Lung (tissue), 12 donors: Measurements from ENCODE around the gene KIAA1671. TPM values are rescaled to one million over a fixed set of nuclear protein-coding genes. Genes with fewer than 3 reads are reported as not detected.
A peak's percentile ranks its signal among the peaks of the same experiment; 100 is the strongest.

Source experiments
- ATAC-seq: fragments of 200-7000 bp; cut with Tn5 transposase; one replicate; pipeline ENCODE4 v1.9.1; 2020; ENCODE audit warnings: moderate number of reproducible peaks; ENCODE audit not compliant: insufficient read depth, low FRiP score
- DNase-seq, 3 donors: peaks; one replicate each; pipeline ENCODE4 v3.0.0-alpha.2; 2013 to 2017
- H3K27ac ChIP-seq, 2 donors: one replicate each; pipeline ENCODE4 v1.5.1; 2013; ENCODE audit warnings: mild to moderate bottlenecking in 2 of 2, moderate library complexity in 2 of 2, control low read depth in 1 of 2, inconsistent platforms in 1 of 2, low read depth in 1 of 2, low read length in 1 of 2
- H3K27me3 ChIP-seq, 3 donors: one replicate each; pipeline ENCODE4 v1.5.1; 2013; ENCODE audit warnings: low read length in 2 of 3; ENCODE audit not compliant: control insufficient read depth in 3 of 3, insufficient read depth in 3 of 3
- H3K36me3 ChIP-seq, 4 donors: one replicate each; pipeline ENCODE4 v1.5.1; 2013; ENCODE audit warnings: low read length in 4 of 4, mild to moderate bottlenecking in 1 of 4, moderate library complexity in 1 of 4; ENCODE audit not compliant: control insufficient read depth in 4 of 4, insufficient read depth in 4 of 4
- H3K4me1 ChIP-seq, 5 donors: one replicate each; pipeline ENCODE4 v1.5.1; 2013; ENCODE audit warnings: low read length in 5 of 5, mild to moderate bottlenecking in 2 of 5, moderate library complexity in 1 of 5; ENCODE audit not compliant: control insufficient read depth in 5 of 5, insufficient read depth in 5 of 5
- H3K4me3 ChIP-seq: one replicate; pipeline ENCODE4 v1.5.1; 2013; ENCODE audit warnings: mild to moderate bottlenecking, control low read depth, moderate library complexity
- H3K9ac ChIP-seq, 2 donors: one replicate each; pipeline ENCODE4 v1.5.1; 2013; ENCODE audit warnings: low read length in 2 of 2, control low read depth in 1 of 2; ENCODE audit not compliant: insufficient read depth in 1 of 2
- H3K9me3 ChIP-seq, 4 donors: one replicate each; pipeline ENCODE4 v1.5.1; 2013; ENCODE audit warnings: low read length in 3 of 4, mild to moderate bottlenecking in 1 of 4, moderate library complexity in 1 of 4; ENCODE audit not compliant: control insufficient read depth in 4 of 4, insufficient read depth in 3 of 4
- WGBS, 2 donors: extraction: QIAGEN DNeasy Blood & Tissue Kit; methylation state at CpG; one replicate each; pipeline ENCODE4 v1.1.7; 2013; 5-methylcytosine and 5-hydroxymethylcytosine counted together
- polyA plus RNA-seq, 2 donors: library from polyadenylated mRNA; stranded (reverse); fragments of 200-250 nt; gene quantifications; one replicate each; pipeline ENCODE4 v1.2.1, GENCODE V29; 2013
- total RNA-seq, 2 donors: library from RNA; depleted of rRNA in 1 of 2; stranded (reverse); fragments of >200 nt in 1 of 2; gene quantifications; one replicate each; pipeline ENCODE4 v1.2.1, GENCODE V29; 2014 to 2021
- TF ChIP-seq, protein P1 (sequence below): IDR thresholded peaks from 2 replicates; pipeline ENCODE4 v1.5.1; 2012; ENCODE audit warnings: mild to moderate bottlenecking; ENCODE audit errors: control extremely low read depth, extremely low read depth
- donor health status: control.
- donor health status: control.
- donor health status: Bipolar disorder and iron deficiency.
- donor health status: healthy.
- donor health status: DM: yes; HTN: yes; CAD: no.

KIAA1671 gene
- total and polyA plus RNA-seq, 4 donors = 7.6 to 44.6 (median 24.0) TPM

DNA sequence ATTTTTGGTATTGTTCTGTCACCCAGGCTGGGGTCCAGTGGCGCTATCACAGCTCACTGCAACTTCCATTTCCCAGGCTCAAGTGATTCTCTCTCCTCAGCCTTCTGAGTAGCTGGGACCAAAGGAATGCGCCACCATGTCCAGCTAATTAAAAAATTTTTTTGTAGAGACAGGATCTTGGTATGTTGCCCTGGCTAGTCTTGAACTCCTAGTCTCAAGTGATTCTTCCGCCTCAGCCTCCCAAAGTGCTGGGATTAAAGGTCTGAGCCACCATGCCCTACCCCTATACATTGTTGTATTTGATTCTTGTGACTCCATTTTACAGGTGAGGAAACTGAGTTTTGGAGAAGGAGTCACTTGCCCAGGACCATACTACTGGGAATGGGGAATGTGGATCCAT is 11.9 kb downstream of the KIAA1671 start:
- H3K27ac ChIP-seq = peak overlapping the region in 1 of 2 donors; percentile 30

DNA sequence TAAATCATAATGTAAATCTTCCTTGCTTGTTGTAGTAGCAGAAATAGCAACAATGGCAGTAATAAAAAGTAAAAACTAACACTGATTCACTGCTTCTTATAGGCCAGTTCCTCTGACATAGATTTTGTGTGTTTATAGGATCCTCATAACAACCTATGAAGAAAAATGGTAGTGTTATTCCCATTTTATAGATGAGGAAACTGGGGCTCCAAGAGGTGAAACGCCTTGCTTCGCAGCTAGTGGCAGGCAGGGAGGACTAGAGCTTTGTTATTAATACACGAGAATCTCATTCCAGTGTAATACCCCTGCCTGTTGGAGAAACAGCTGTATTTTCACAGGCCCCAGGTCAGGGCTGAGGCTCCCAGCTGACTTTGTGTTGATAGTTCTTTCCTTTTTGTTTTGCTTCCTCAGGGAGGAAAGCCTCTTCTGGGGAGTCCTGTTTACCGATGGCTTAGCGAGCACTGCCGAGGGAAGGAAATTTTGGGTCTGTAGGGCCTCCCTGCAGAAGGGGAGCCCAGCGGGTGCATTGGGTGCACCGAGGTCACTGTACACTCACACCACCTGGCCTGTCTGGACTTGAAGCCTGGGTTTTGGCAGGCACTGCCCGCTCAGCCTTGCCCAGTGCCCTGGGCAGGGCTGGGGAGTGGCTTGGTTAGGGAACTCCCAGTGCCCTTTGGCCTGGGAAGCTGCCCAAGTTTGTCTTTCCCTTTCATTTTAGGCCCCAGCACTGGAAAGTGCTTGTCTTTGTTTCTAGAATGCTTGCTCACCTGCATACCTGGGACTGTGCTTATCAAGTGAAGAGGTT is 13.5 kb downstream of the KIAA1671 start:
- 50 to 76% methylated on average over 9 of the region's 9 CpGs for WGBS, 2 donors
- Histone ChIP-seq H3K9me3 (no peaks in the 10 kb centered on the region), H3K27me3 (no peaks in the 10 kb centered on the region), H3K4me3 (no peak overlapping the region), H3K4me1 (peaks cover 0 to 9% (median 0%) of the 10 kb centered on the region in 5 donors), H3K36me3 (no peaks in the 10 kb centered on the region), H3K27ac (peak overlapping the region in 1 of 2 donors; percentile 77), H3K9ac (peak overlapping the region in 1 of 2 donors; percentile 5)
- DNase-seq (no peak), ATAC-seq (peak; percentile 78)
- TF ChIP-seq, protein P1, sequence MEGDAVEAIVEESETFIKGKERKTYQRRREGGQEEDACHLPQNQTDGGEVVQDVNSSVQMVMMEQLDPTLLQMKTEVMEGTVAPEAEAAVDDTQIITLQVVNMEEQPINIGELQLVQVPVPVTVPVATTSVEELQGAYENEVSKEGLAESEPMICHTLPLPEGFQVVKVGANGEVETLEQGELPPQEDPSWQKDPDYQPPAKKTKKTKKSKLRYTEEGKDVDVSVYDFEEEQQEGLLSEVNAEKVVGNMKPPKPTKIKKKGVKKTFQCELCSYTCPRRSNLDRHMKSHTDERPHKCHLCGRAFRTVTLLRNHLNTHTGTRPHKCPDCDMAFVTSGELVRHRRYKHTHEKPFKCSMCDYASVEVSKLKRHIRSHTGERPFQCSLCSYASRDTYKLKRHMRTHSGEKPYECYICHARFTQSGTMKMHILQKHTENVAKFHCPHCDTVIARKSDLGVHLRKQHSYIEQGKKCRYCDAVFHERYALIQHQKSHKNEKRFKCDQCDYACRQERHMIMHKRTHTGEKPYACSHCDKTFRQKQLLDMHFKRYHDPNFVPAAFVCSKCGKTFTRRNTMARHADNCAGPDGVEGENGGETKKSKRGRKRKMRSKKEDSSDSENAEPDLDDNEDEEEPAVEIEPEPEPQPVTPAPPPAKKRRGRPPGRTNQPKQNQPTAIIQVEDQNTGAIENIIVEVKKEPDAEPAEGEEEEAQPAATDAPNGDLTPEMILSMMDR = no peak

More for the DNA sequence above, 11.9 kb downstream of the KIAA1671 start:
- ATAC-seq (no peak), DNase-seq (no peak)
- Histone ChIP-seq H3K36me3 (no peaks in the 10 kb centered on the region), H3K9ac (no peak overlapping the region), H3K27me3 (no peaks in the 10 kb centered on the region), H3K9me3 (no peaks in the 10 kb centered on the region), H3K4me3 (no peak overlapping the region), H3K4me1 (peaks cover 0 to 7% (median 0%) of the 10 kb centered on the region in 5 donors)
- TF ChIP-seq, protein P1 = no peak
- 89 to 93% methylated on average over 3 of the region's 3 CpGs for WGBS, 2 donors

DNA sequence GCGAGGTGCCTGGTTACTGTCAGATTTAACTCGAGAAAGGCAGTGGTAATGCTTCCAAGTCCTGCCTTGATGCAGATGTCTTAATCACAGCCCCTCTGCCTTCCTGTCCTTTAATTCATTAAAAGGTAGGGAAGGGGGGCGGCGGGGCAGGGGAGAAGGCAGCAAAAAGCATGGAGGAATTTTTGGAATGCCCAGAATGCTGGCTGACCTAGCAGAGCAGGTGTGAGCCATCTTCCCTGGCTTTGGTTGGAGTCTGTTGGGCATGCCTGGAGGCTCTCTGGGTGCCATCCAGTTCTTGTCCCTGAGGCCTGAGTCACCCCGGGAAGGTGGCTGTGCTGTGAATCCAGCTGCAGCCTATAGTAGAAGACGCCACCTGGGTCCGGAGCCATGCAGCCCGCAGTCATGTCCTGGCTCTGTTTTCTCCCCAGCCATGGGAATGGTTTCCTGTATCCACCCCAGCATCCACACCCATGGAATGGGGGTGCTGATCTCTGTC is 15.6 kb downstream of the KIAA1671 start:
- H3K9me3 ChIP-seq = no peaks in the 10 kb centered on the region
- ATAC-seq (peak; percentile 23), DNase-seq (no peak)
- no peak overlapping the region for H3K4me3 ChIP-seq
- H3K9ac ChIP-seq = no peak overlapping the region
- 77 to 83% methylated on average over 8 of the region's 8 CpGs for WGBS, 2 donors
- H3K4me1 ChIP-seq = peaks cover 0 to 7% (median 0%) of the 10 kb centered on the region in 5 donors
- no peaks in the 10 kb centered on the region for H3K36me3 ChIP-seq
- no peaks in the 10 kb centered on the region for H3K27me3 ChIP-seq
- TF ChIP-seq, protein P1 = no peak
- H3K27ac ChIP-seq = peak overlapping the region; percentile 17 to 50
